Smooth muscle cell (in vitro differentiated cells): ENCODE measurements around the gene ADAMTS16. TPM values are rescaled to one million over a fixed set of nuclear protein-coding genes. Genes with fewer than 3 reads are reported as not detected.

Experiments
- DNase-seq: peaks from one replicate; lab custom pipeline; 2025; ENCODE audit not compliant: unreplicated experiment; lab: John Stamatoyannopoulos, UW
- H2AFZ ChIP-seq: fragments of 200-600 bp; sonication (generic); 2 replicates; pipeline ENCODE4 v1.6.0; 2016; ENCODE audit warnings: antibody characterized with exemption, low read depth, mild to moderate bottlenecking
- H3F3A ChIP-seq: fragments of 200-600 bp; sonication (generic); 2 replicates; pipeline ENCODE4 v1.6.0; 2017; ENCODE audit warnings: antibody characterized with exemption, low read depth
- H3K27ac ChIP-seq: fragments of 200-600 bp; sonication (generic); 2 replicates; pipeline ENCODE4 v1.5.1; 2016; ENCODE audit warnings: low read depth, mild to moderate bottlenecking
- H3K27me3 ChIP-seq: fragments of 200-600 bp; sonication (generic); 2 replicates; pipeline ENCODE4 v1.6.1; 2016; ENCODE audit warnings: low read depth, mild to moderate bottlenecking
- H3K36me3 ChIP-seq: fragments of 200-600 bp; sonication (generic); 2 replicates; pipeline ENCODE4 v1.5.1; 2016; ENCODE audit warnings: low read depth
- H3K4me1 ChIP-seq: fragments of 200-600 bp; sonication (generic); 2 replicates; pipeline ENCODE4 v1.5.1; 2016; ENCODE audit warnings: low read depth
- H3K4me2 ChIP-seq: fragments of 200-600 bp; sonication (generic); 2 replicates; pipeline ENCODE4 v1.6.0; 2016; ENCODE audit warnings: mild to moderate bottlenecking
- H3K4me3 ChIP-seq: fragments of 200-600 bp; sonication (generic); 2 replicates; pipeline ENCODE4 v1.5.1; 2016; ENCODE audit warnings: mild to moderate bottlenecking
- H3K79me2 ChIP-seq: fragments of 200-600 bp; sonication (generic); 2 replicates; pipeline ENCODE4 v1.6.0; 2016; ENCODE audit warnings: low read depth, mild to moderate bottlenecking
- H3K9ac ChIP-seq: fragments of 200-600 bp; sonication (generic); 2 replicates; pipeline ENCODE4 v1.6.0; 2016; ENCODE audit warnings: low read depth
- H3K9me3 ChIP-seq: fragments of 200-600 bp; sonication (generic); replicated peaks from 2 replicates; pipeline ENCODE4 v1.5.1; 2016; ENCODE audit warnings: low read depth
- H4K20me1 ChIP-seq: fragments of 200-600 bp; sonication (generic); 2 replicates; pipeline ENCODE4 v1.6.0; 2016; ENCODE audit warnings: low read depth
- WGBS: methylation state at CpG from one replicate; pipeline ENCODE4 v1.1.7; 2016; ENCODE audit warnings: low lambda C conversion rate; 5-methylcytosine and 5-hydroxymethylcytosine counted together
- polyA plus RNA-seq: library from polyadenylated mRNA; unstranded; fragments of >200 nt; fragmentation: Nextera tagmentation; extraction: Ambion mirVana; gene quantifications from 2 replicates; pipeline ENCODE4 v1.2.1, GENCODE V29; 2016
- total RNA-seq: library from RNA; depleted of rRNA; stranded (reverse); fragments of >200 nt; gene quantifications from 2 replicates; pipeline ENCODE4 v1.2.3, GENCODE V29; 2014
- TF ChIP-seq, protein P1 (sequence below): fragments of 200-600 bp; sonication (generic); IDR thresholded peaks from 2 replicates; pipeline ENCODE4 v1.5.1; 2017; ENCODE audit warnings: borderline replicate concordance, mild to moderate bottlenecking, antibody characterized with exemption; ENCODE audit not compliant: insufficient read depth, poor library complexity, severe bottlenecking

Gene ADAMTS16
- total and polyA plus RNA-seq, 2 experiments from 2014 or later, result 4.7 to 6.2 TPM

DNA sequence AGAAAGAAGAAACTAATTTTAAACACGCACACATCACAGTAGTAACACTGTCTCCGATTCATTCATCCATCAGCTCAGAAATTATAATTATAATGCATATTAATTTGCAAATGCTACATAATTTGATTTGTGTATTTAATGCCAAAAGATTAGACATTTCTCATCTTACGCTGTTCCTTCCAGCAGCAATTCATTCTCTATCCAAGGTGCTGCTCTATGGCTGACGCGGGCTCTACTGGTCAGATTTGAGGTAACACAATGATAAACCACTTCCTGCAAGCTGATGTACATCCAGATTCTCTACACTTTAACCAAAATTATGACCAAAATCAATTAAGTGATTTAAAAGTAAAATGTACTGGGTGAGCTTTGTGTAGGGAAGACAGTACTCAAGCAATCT is 204.5 kb downstream of the ADAMTS16 start:
- Histone ChIP-seq H3K9ac (no peak overlapping the region), H4K20me1 (no peaks in the 10 kb centered on the region), H3K27me3 (no peaks in the 10 kb centered on the region), H3K4me3 (no peak overlapping the region), H3K27ac (no peak overlapping the region), H2AFZ (no peak overlapping the region), H3K9me3 (no peaks in the 10 kb centered on the region), H3F3A (peaks cover 5% of the 10 kb centered on the region), H3K36me3 (no peaks in the 10 kb centered on the region), H3K79me2 (no peaks in the 10 kb centered on the region), H3K4me1 (peaks cover 5% of the 10 kb centered on the region), H3K4me2 (no peak overlapping the region)
- TF ChIP-seq, protein P1, sequence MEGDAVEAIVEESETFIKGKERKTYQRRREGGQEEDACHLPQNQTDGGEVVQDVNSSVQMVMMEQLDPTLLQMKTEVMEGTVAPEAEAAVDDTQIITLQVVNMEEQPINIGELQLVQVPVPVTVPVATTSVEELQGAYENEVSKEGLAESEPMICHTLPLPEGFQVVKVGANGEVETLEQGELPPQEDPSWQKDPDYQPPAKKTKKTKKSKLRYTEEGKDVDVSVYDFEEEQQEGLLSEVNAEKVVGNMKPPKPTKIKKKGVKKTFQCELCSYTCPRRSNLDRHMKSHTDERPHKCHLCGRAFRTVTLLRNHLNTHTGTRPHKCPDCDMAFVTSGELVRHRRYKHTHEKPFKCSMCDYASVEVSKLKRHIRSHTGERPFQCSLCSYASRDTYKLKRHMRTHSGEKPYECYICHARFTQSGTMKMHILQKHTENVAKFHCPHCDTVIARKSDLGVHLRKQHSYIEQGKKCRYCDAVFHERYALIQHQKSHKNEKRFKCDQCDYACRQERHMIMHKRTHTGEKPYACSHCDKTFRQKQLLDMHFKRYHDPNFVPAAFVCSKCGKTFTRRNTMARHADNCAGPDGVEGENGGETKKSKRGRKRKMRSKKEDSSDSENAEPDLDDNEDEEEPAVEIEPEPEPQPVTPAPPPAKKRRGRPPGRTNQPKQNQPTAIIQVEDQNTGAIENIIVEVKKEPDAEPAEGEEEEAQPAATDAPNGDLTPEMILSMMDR, result no peak
- 75% methylated on average over 5 of the region's 5 CpGs for WGBS
- no peak for DNase-seq

DNA sequence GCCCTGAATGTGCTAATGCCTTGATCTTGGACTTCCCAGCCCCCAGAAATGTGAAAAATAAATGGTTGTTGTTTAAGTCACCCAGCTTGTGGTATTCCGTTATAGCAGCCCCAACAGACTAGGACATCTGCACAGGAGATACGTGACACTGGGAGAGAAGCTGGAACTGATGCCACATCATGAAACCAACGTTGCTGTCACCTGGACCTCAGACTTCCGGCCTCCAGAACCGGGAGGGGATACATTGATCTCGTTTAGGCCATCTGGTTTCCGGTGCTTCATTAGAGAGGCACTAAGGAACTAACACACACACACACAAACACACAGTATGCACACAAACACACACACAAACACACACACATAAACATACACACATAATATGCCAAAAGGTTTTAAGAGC is 207.3 kb downstream of the ADAMTS16 start:
- no peaks in the 10 kb centered on the region for H3K36me3 ChIP-seq
- H3K27ac ChIP-seq, result no peak overlapping the region
- H3K79me2 ChIP-seq, result no peaks in the 10 kb centered on the region
- no peak overlapping the region for H3K9ac ChIP-seq
- H3K9me3 ChIP-seq, result no peaks in the 10 kb centered on the region
- H3K4me1 ChIP-seq, result peaks cover 17% of the 10 kb centered on the region
- 93% methylated on average over 7 of the region's 7 CpGs for WGBS
- no peak overlapping the region for H3K4me3 ChIP-seq
- no peak for DNase-seq
- no peaks in the 10 kb centered on the region for H3K27me3 ChIP-seq
- H2AFZ ChIP-seq, result no peak overlapping the region
- no peaks in the 10 kb centered on the region for H4K20me1 ChIP-seq
- TF ChIP-seq, protein P1, result no peak
- H3F3A ChIP-seq, result peaks cover 2% of the 10 kb centered on the region
- no peak overlapping the region for H3K4me2 ChIP-seq

DNA sequence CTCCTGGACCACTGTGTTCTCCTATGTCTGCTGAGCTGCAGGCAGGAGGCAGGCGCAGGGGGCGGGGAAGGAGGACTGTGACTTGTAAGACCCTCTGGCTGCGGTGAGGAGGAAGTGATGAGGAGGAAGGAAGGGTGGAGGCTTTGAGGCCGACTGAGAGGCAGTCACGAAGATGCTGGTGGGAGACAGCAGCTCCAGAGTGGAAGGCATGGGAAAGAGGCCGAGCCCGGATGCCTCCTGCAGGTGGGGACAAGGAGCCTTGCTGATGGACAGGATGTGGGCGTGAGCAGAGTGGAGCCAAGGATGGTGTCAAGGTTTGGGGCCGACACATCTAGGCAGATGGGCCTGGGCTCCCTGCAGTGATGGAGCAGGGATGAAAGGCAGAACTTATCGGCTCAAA is 208.0 kb downstream of the ADAMTS16 start:
- H2AFZ ChIP-seq, result no peak overlapping the region

DNA sequence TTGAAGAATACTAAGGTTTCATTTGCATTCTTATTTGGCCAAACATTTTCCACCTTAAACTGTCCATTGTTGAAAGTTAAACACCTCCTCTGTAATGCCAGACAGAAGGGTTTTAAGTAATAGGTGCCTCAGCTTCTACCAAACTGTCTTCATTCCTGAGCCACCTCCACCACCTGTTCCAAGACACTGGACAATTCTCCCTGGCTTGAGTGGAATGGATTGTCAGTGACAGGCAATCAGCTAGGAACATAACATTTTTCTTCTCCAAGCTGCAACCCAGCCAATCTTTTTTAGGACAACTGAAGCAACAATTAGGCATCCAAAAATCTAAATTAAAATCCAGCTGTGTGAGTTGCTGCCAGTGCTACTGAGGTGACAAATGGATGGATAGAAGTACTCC is 208.4 kb downstream of the ADAMTS16 start:
- H3K79me2 ChIP-seq, result no peaks in the 10 kb centered on the region
- no peaks in the 10 kb centered on the region for H3K36me3 ChIP-seq
- no peak overlapping the region for H3K4me2 ChIP-seq
- H3K27ac ChIP-seq, result no peak overlapping the region
- no peaks in the 10 kb centered on the region for H3K27me3 ChIP-seq
- H2AFZ ChIP-seq, result no peak overlapping the region
- H3K4me3 ChIP-seq, result no peak overlapping the region
- no peak overlapping the region for H3K9ac ChIP-seq
- DNase-seq, result no peak
- peaks cover 17% of the 10 kb centered on the region for H3K4me1 ChIP-seq
- TF ChIP-seq, protein P1, result no peak
- H3K9me3 ChIP-seq, result no peaks in the 10 kb centered on the region
- H3F3A ChIP-seq, result no peaks in the 10 kb centered on the region
- no peaks in the 10 kb centered on the region for H4K20me1 ChIP-seq

More for the DNA sequence above, 208.0 kb downstream of the ADAMTS16 start:
- Histone ChIP-seq H3K27ac (no peak overlapping the region), H3K79me2 (no peaks in the 10 kb centered on the region), H3F3A (no peaks in the 10 kb centered on the region), H3K4me2 (no peak overlapping the region), H4K20me1 (no peaks in the 10 kb centered on the region), H3K9ac (no peak overlapping the region), H3K27me3 (no peaks in the 10 kb centered on the region), H3K9me3 (no peaks in the 10 kb centered on the region), H3K4me3 (no peak overlapping the region), H3K4me1 (peaks cover 17% of the 10 kb centered on the region), H3K36me3 (no peaks in the 10 kb centered on the region)
- DNase-seq, result no peak
- 77% methylated on average over 10 of the region's 10 CpGs for WGBS
- TF ChIP-seq, protein P1, result no peak
